K562 (cell line): ENCODE measurements around the gene TTC28. TPM values are rescaled to one million over a fixed set of nuclear protein-coding genes. Genes with fewer than 3 reads are reported as not detected.

Experiments
- CCNT2 ChIP-seq: IDR thresholded peaks from 2 replicates; pipeline ENCODE4 v1.6.1; 2011; ENCODE audit warnings: borderline replicate concordance, low read depth, mild to moderate bottlenecking, moderate library complexity, mixed read lengths, low read length; ENCODE audit not compliant: insufficient read length; ENCODE audit errors: extremely low read depth
- CEBPZ ChIP-seq: fragments of 150-350 bp; IDR thresholded peaks from 2 replicates; pipeline ENCODE4 v1.6.1; 2014; ENCODE audit warnings: low read depth, mild to moderate bottlenecking, low read length, borderline replicate concordance
- CUX1 ChIP-seq: fragments of 200-800 bp; sonication (Bioruptor generic); IDR thresholded peaks from 2 replicates; pipeline ENCODE4 v1.6.1; 2016; ENCODE audit warnings: missing genetic modification characterization, missing compliant biosample characterization
- HES1 ChIP-seq: fragments of 450-650 bp; IDR thresholded peaks from 2 replicates; pipeline ENCODE4 v1.6.1; 2016; ENCODE audit warnings: low read depth, mild to moderate bottlenecking, moderate library complexity
- HMBOX1 ChIP-seq: sonication (generic); IDR thresholded peaks from 2 replicates; pipeline ENCODE4 v1.6.1; 2016
- PHTF2 ChIP-seq: fragments of 250-450 bp; sonication (Bioruptor Pico); IDR thresholded peaks from 2 replicates; pipeline ENCODE4 v1.5.0; 2021; ENCODE audit warnings: mild to moderate bottlenecking
- PRMT5 ChIP-seq: sonication (generic); formaldehyde crosslinking; IDR thresholded peaks from 2 replicates; pipeline ENCODE4 v1.5.0; 2020; ENCODE audit warnings: missing genetic modification reagents
- TFE3 ChIP-seq: fragments of 450-650 bp; formaldehyde crosslinking; IDR thresholded peaks from 2 replicates; pipeline ENCODE4 v1.4.0; 2020; ENCODE audit warnings: mild to moderate bottlenecking, mixed read lengths
- polyA plus RNA-seq, 8 experiments: library from polyadenylated mRNA; depleted of rRNA in 4 of 8; stranded (reverse) in 5 of 8; unstranded in 3 of 8; fragments of >200 nt; fragmentation: Nextera tagmentation in 2 of 8; fragmentation: Illumina TruSeq in 1 of 8; extraction: Ambion mirVana in 2 of 8; extraction: Trizol in 1 of 8; gene quantifications; 2 replicates each; pipeline versions ENCODE4 v1.2.1 to v1.2.3, GENCODE V29; 2011 to 2014; ENCODE audit warnings: inconsistent platforms in 1 of 8, missing spikeins in 1 of 8
- total RNA-seq, 7 experiments: library from RNA; depleted of rRNA in 6 of 7; stranded (reverse); fragments of >200 nt in 6 of 7; fragmentation: Illumina TruSeq in 2 of 7; extraction: Trizol in 2 of 7; gene quantifications; 2 replicates each; pipeline versions ENCODE4 v1.2.1 to v1.2.3, GENCODE V29; 2011 to 2021; ENCODE audit warnings: low replicate concordance in 1 of 7

The TTC28 gene
- total and polyA plus RNA-seq, 9 of the 15 experiments (the other 6 are each of a cell fraction or from before 2014, with no cell fraction given) = 0.22 to 10.7 (median 3.1) TPM

- TF ChIP-seq CUX1 (no peak), CEBPZ (no peak), PRMT5 (no peak), HMBOX1 (no peak), CCNT2 (no peak), HES1 (no peak), PHTF2 (CRISPR knock-in tag) (no peak), TFE3 (CRISPR knock-in tag) (no peak)
Measured at GRCh38 chr22:28544431-28544868, 135.2 kb downstream of the TTC28 start (continued).
